ENCODE measurements around the gene PLET1. TPM values are rescaled to one million over a fixed set of nuclear protein-coding genes. Genes with fewer than 3 reads are reported as not detected.
A peak's percentile ranks its signal among the peaks of the same experiment; 100 is the strongest.

The PLET1 gene
- total RNA-seq, 1 experiment from 2014 or later = not detected

DNA sequence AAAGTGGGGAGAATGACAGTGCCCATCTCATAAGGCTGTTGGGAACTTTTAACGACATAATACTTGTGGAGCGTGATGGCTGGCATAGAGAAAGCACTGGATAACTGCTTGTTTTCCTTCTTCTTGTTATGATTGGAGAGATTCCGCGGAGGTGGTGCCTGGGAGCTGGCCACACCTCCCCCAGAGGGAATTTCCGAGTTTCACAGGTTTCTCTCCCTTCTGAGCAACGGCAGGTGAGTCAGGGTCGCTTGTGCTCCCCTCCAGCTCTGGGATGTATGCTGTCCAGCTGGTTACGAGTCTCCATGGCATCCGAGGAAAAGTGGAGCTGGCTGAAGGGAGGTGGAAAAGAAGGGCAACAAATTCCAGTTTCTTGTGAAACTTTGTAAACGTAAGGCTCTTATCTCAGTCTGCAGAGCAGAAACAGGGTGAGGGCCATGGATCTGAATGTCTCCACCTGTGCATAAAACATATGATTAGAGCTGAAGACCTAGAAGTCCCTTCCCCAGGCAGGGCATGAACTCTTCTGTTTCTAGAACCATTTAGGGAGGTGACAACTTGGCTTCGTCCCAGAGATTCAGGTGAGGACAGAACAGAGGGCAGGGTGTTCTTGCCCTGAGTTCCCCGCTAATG, 10.0 kb upstream of the PLET1 start:
- peak overlapping the region in 1 of 3 experiments; percentile 24; a peak in 1 of 7 replicates for H3K27ac Mint-ChIP-seq

More for the DNA sequence above, 10.0 kb upstream of the PLET1 start:
- Histone ChIP-seq H3K14ac (ENCODE audit: insufficient read depth, low read length) (no peak overlapping the region; the same call in 1 of the 2 replicates), H3K4ac (ENCODE audit: low read depth, low read length) (no peak overlapping the region), H4K8ac (replicated peaks; ENCODE audit: insufficient read length, low read depth, low read length) (no peak overlapping the region), H2BK12ac (ENCODE audit: insufficient read length, low read depth, low read length) (no peak overlapping the region), H4K20me1 (ENCODE audit: control insufficient read depth, insufficient read depth, insufficient read length) (no peaks in the 10 kb centered on the region), H3K9me3 (ENCODE audit: control insufficient read depth, low read depth, low read length) (no peaks in the 10 kb centered on the region), H3K4me2 (ENCODE audit: insufficient read depth, insufficient read length, low read length) (peak overlapping the region; percentile 17), H3K27me3 (ENCODE audit: insufficient read depth, low read length) (no peaks in the 10 kb centered on the region), H3K79me2 (ENCODE audit: insufficient read depth, low read length) (no peaks in the 10 kb centered on the region), H3K23ac (ENCODE audit: insufficient read length, low read depth, low read length) (no peak overlapping the region), H3K23me2 (ENCODE audit: insufficient read length, low read depth, low read length, poor library complexity, severe bottlenecking) (no peaks in the 10 kb centered on the region), H2AK5ac (ENCODE audit: insufficient read length, low read length) (no peak overlapping the region), H2BK20ac (ENCODE audit: low read depth, low read length, poor library complexity, severe bottlenecking) (no peak overlapping the region), H3K4me1 (ENCODE audit: insufficient read depth, low read length) (no peaks in the 10 kb centered on the region; the same call in 1 of the 2 replicates), H2BK120ac (ENCODE audit: low read depth, low read length, poor library complexity, severe bottlenecking) (no peak overlapping the region), H4K5ac (ENCODE audit: insufficient read length, low read depth, low read length) (no peak overlapping the region), H3K9ac (ENCODE audit: extremely low read depth, insufficient read length, low read length) (no peak overlapping the region), H2BK5ac (ENCODE audit: insufficient read length, low read length) (no peak overlapping the region), H2AFZ (ENCODE audit: low read length) (no peak overlapping the region), H3K79me1 (ENCODE audit: insufficient read depth, low read depth, low read length, poor library complexity, severe bottlenecking) (no peaks in the 10 kb centered on the region), H3K27ac (ENCODE audit: insufficient read length, low read depth, low read length) (no peak overlapping the region), H2BK15ac (ENCODE audit: low read depth, low read length) (no peak overlapping the region), H4K91ac (ENCODE audit: insufficient read length, low read depth, low read length) (no peak overlapping the region), H3K18ac (ENCODE audit: insufficient read length, low read depth, low read length) (no peak overlapping the region), H3T11ph (ENCODE audit: low read length) (no peak overlapping the region), H3K56ac (ENCODE audit: insufficient read length, low read depth, low read length) (no peak overlapping the region)
- peak; percentile 55 for DNase-seq
- WGBS (ENCODE audit: extremely low coverage, insufficient read length, low lambda C conversion rate) = no CpG with 5 or more reads among the region's 12 CpGs
- no peaks in the 10 kb centered on the region for H3K36me3 Mint-ChIP-seq (ENCODE audit: insufficient read depth in 1 of 3, low read depth in 3 of 3)
- no peaks in the 10 kb centered on the region; the same call in none of the 2 replicates for H3K27me3 Mint-ChIP-seq (ENCODE audit: low read depth)
- peak overlapping the region in 1 of 2 experiments; percentile 33; a peak in 2 of 5 replicates for H3K4me3 Mint-ChIP-seq
- H3K9me3 Mint-ChIP-seq = no peaks in the 10 kb centered on the region
- TF ChIP-seq CTCF (conservative IDR thresholded peaks at IDR 0.05) = no peak
- peaks cover 7 to 11% of the 10 kb centered on the region in 2 experiments for H3K4me1 Mint-ChIP-seq
